GM08714 (cell line): Measurements from ENCODE around the gene COMMD8.

ENCODE experiments used
- H3K4me3 ChIP-seq: fragments of 200-500 bp; sonication (Bioruptor generic); 2 replicates; pipeline ENCODE4 v1.5.1; 2014; ENCODE audit warnings: mild to moderate bottlenecking, low read length, inconsistent platforms
- ZNF274 ChIP-seq: IDR thresholded peaks from 2 replicates; pipeline ENCODE4 v1.6.1; 2012; ENCODE audit warnings: mild to moderate bottlenecking, low read depth, low read length

The COMMD8 gene

GRCh38 chr4:47485047-47485692 is 21.7 kb upstream of the COMMD8 start, which contains the start of gene ATP10D:
Gene ATP10D (plus strand): TSS chr4:47485275. CDS start chr4:47512541, 27,266 bp downstream.
- no peak for TF ChIP-seq ZNF274
- peak within 1 kb of the TSS; percentile 79 for H3K4me3 ChIP-seq

- TF ChIP-seq ZNF274 = no peak
- H3K4me3 ChIP-seq = no peak overlapping the region
Measured at GRCh38 chr4:47484168-47484567, 20.7 kb upstream of the COMMD8 start.

- TF ChIP-seq ZNF274 = no peak
- no peak overlapping the region for H3K4me3 ChIP-seq
Measured at GRCh38 chr4:47483745-47484144, 20.2 kb upstream of the COMMD8 start.

DNA sequence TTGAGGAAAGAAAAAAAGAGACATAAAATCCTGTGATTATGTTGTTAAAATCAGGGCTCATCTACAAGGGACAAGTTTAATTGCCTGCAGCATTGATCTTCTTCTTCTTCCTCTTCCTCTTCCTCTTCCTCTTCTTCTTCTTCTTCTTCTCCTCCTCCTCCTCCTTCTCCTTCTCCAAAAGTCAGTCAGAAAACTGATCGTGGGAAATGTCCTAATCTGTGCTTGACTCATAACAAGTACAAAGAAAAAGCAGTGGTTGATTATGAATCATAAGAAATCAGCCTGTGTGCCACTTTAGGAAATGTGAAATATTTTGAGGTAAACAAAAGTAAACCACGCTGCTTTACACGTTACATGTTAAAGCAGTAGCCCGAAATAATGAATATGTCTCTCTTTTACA is 18.8 kb upstream of the COMMD8 start:
- H3K4me3 ChIP-seq = no peak overlapping the region
- TF ChIP-seq ZNF274 = no peak

- TF ChIP-seq ZNF274 = no peak
- no peak overlapping the region for H3K4me3 ChIP-seq
Measured at GRCh38 chr4:47478804-47479203, 15.3 kb upstream of the COMMD8 start.

- no peak for TF ChIP-seq ZNF274
- no peak overlapping the region for H3K4me3 ChIP-seq
Measured at GRCh38 chr4:47475411-47475810, 11.9 kb upstream of the COMMD8 start.

DNA sequence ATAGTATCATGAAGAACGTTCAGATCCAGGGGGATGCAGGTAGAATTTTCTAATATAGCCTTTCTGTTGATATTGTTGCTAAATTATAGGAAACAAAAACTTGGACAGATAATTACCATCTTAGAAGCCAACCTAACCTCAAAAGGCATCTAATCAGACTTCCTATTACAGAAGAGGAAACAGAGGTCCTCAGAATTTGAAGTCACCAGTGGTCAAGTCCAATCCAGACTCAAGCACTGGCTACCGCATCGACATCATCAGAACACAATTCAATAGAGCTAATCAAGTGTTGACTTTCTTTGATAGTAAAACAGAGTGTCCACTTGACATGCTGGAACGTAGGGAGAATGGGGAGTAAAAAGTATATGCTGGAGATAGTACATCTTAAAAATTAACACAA is 11.3 kb upstream of the COMMD8 start:
- no peak for TF ChIP-seq ZNF274
- no peak overlapping the region for H3K4me3 ChIP-seq

DNA sequence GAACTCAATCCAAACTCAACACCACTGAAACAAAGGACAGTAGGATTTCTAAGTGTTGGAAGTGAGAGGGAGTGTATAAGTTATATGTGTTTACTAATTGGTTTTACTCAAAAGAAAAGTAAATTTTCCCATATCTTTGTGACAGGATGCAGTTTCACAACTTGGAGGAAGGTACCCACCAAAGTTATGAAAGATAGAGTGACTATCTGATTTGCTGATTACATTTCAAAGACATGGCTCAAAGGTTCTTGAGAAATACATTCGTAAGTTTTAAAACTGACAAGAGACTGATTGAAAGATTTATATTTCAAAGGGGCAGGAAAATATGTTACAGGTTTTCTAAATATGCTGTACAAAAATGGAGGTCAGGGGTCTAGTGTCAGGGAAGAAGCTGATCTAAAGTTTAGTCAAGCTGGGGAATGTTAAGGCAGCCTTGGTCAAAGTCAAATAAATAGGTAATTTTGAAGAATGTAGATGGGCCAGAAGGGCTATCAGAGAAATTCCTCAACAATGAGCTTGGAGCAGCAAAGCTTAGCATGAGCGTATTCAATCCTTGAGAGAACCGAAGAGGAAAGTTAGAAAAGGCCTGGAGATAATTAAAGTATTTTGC is 9.7 kb upstream of the COMMD8 start:
- H3K4me3 ChIP-seq = no peak overlapping the region
- no peak for TF ChIP-seq ZNF274

DNA sequence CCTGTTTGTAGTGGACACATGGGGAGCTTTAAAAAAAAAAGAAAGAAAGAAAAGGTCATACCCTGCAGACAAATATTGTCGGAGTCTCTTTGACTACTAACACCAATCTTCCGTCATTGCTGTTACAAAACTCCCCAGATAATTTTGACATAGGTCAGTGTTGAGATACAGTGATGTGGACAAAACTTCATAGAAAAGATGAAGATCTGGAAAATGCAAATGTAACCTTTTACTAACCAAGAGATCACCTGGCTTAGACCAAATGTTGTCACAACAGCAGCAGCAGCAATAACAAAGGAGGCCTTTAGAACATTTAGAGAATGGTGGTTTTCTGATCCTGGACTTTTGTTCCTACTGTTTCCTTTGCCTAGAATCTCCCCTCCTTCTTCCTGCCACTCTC is 8.1 kb upstream of the COMMD8 start:
- H3K4me3 ChIP-seq = no peak overlapping the region
- no peak for TF ChIP-seq ZNF274

GRCh38 chr4:47471064-47471463 is 7.6 kb upstream of the COMMD8 start:
- no peak overlapping the region for H3K4me3 ChIP-seq

DNA sequence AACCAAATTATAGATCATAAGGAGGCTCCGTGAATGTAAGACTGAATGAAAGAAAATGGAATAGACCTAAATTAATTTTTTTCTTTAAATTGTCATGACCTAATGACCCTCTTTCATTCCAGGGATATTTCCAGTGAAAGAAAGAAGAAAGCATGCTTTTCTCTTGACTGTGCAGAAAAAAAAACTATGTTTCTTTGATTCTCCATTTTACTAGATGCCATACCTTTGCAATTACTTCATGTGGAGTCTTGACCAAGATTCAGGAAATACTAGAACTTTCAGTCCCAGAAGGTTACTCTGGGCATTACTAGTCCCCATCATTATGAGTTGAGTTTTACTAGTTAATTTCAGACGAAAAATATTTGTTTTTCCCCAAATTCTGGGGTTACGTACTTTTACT is 6.4 kb upstream of the COMMD8 start:
- no peak for TF ChIP-seq ZNF274
- H3K4me3 ChIP-seq = no peak overlapping the region

More at GRCh38 chr4:47471064-47471463, 7.6 kb upstream of the COMMD8 start:
- no peak for TF ChIP-seq ZNF274

DNA sequence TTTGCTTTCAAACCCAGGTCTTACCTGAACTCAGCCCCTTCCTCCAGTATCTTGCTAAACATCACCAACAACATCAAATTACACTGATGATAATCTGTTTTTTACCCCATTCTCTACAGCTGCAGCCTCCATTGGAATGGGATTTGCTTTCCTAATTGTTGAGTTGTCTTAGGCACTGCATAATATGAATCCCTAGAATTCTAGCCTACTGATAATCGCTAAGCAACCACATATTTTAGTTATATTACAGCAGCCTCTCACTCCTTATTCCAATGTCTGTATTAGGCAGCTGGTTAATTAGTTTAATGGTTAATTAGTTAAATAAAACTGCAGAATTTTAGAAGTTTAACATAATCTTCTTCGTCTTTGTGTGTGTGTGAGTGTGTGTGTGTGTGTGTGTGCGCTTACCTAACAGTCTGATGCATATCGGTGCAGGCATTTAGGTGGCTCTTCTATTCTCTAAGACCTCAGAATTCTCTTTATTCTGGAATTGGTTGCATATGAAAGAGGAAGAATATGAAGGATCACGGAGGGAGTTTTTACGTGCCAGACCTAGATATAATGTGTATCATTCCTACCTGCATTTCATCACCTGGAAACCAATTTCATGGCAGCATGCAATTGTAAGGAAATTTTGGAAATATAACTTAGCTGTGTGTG is 5.3 kb upstream of the COMMD8 start:
- TF ChIP-seq ZNF274 = no peak
- H3K4me3 ChIP-seq = no peak overlapping the region

- no peak for TF ChIP-seq ZNF274
- no peak overlapping the region for H3K4me3 ChIP-seq
Measured at GRCh38 chr4:47466056-47466785, 2.7 kb upstream of the COMMD8 start.

- H3K4me3 ChIP-seq = no peak overlapping the region
- no peak for TF ChIP-seq ZNF274
Measured at GRCh38 chr4:47465004-47465403, 1.5 kb upstream of the COMMD8 start.
